ENCODE results near the gene CHTF18. TPM values are rescaled to one million over a fixed set of nuclear protein-coding genes. Genes with fewer than 3 reads are reported as not detected.

CHTF18 gene
- total and polyA plus RNA-seq, 9 of the 15 experiments (the other 6 are each of a cell fraction or from before 2014, with no cell fraction given): 2.5 to 123 (median 17.0) TPM

DNA sequence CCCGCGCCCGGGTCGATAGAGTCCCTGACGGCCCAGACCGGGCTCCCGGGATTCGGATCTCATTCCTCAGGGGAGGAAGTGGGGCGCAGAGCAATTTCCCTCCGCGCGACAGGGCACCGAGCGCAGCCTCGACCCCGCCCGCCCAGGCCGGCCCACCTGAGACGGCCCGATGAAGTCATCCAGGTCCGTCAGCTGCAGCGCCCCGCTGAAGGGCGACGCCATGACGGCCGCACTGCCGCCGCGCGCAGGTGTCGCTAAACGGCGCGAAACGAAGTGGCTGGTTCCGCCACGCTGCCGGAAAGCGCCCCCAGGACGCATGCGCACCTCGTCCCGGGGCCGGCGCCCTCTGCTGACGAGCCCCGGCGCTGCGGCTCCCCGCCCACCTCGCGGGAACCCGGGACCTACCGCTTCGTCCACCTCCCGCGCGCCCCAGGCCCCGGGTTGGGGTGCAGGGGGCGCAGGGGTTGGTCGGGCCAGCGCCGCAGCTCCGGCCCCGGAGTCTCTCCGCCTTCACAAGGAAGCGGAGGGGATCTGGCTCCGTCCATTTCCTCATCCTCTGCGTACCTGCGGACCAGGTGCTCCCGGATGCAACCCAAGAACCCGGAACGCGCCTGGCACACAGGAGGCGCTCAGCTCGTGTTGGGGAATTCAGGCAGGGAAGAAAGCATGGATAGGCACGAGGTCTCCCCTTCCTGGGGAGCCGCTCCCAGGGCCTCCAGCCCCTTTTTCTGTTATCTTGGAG, 47.5 kb upstream of the CHTF18 start, which contains the start of gene CIAO3 (continued):
- TF ChIP-seq FOSL1 (tag; conservative IDR thresholded peaks at IDR 0.05): 0 out of 2 replicates have a peak, but pooled peaks have one; percentile 23
- TF ChIP-seq EGR1 (conservative IDR thresholded peaks at IDR 0.05): peak; percentile 60
- TF ChIP-seq ZKSCAN8 (CRISPR knock-in tag; IDR thresholded peaks at IDR 0.05): no peak
- TF ChIP-seq ZNF311 (CRISPR knock-in tag; IDR thresholded peaks at IDR 0.05): no peak
- TF ChIP-seq PCBP1 (IDR thresholded peaks at IDR 0.05; ENCODE audit: low read depth, low read length, poor library complexity, severe bottlenecking): peak; percentile 68
- TF ChIP-seq MEF2D (tag; conservative IDR thresholded peaks at IDR 0.05; ENCODE audit: low read depth): no peak
- peak; percentile 12; the same call in 1 of the 2 replicates for TF ChIP-seq ZNF24 (IDR thresholded peaks at IDR 0.05)
- TF ChIP-seq, protein P1, sequence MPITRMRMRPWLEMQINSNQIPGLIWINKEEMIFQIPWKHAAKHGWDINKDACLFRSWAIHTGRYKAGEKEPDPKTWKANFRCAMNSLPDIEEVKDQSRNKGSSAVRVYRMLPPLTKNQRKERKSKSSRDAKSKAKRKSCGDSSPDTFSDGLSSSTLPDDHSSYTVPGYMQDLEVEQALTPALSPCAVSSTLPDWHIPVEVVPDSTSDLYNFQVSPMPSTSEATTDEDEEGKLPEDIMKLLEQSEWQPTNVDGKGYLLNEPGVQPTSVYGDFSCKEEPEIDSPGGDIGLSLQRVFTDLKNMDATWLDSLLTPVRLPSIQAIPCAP (CRISPR knock-in tag; IDR thresholded peaks at IDR 0.05; ENCODE audit: borderline replicate concordance): no peak
- no peak for TF ChIP-seq GTF2F1 (IDR thresholded peaks at IDR 0.05; ENCODE audit: low read depth, low read length)
- no peak for TF ChIP-seq MEF2A (IDR thresholded peaks at IDR 0.05; ENCODE audit: control insufficient read depth, low read depth, low read length)
- TF ChIP-seq ELF4 (CRISPR knock-in tag; IDR thresholded peaks at IDR 0.05): 0 out of 2 replicates have a peak, but pooled peaks have one; percentile 6
- TF ChIP-seq BCOR (IDR thresholded peaks at IDR 0.05): no peak
- TF ChIP-seq KDM2B (CRISPR knock-in tag; IDR thresholded peaks at IDR 0.05): 0 out of 2 replicates have a peak, but pooled peaks have one; percentile 10
- no peak for TF ChIP-seq MIER1 (IDR thresholded peaks at IDR 0.05; ENCODE audit: low read depth)
- peak; percentile 94 for TF ChIP-seq ESRRA (IDR thresholded peaks at IDR 0.05; ENCODE audit: borderline replicate concordance, low read depth)
- TF ChIP-seq EP400 (IDR thresholded peaks at IDR 0.05): peak; percentile 71; the same call in 1 of the 2 replicates
- peak; percentile 84 for TF ChIP-seq ZBTB17 (CRISPR knock-in tag; IDR thresholded peaks at IDR 0.05)
- TF ChIP-seq PURB (CRISPR knock-in tag; IDR thresholded peaks at IDR 0.05; ENCODE audit: low read depth): no peak
- TF ChIP-seq ZNF639 (CRISPR knock-in tag; conservative IDR thresholded peaks at IDR 0.05 in 1 of 2, IDR thresholded peaks at IDR 0.05 in 1 of 2): peak in 1 of 2 experiments; percentile 73; a peak in 2 of 4 replicates
- TF ChIP-seq ZNF408 (CRISPR knock-in tag; IDR thresholded peaks at IDR 0.05; ENCODE audit: low read depth): no peak
- TF ChIP-seq JUND (IDR thresholded peaks at IDR 0.05; ENCODE audit: borderline replicate concordance, low read depth, low read length): peak; percentile 94
- peak; percentile 91; the same call in 1 of the 3 replicates for TF ChIP-seq JUND (tag; IDR thresholded peaks at IDR 0.05; ENCODE audit: borderline replicate concordance, low read depth, low read length)
- no peak for TF ChIP-seq HNRNPLL (IDR thresholded peaks at IDR 0.05; ENCODE audit: low read depth, low read length, poor library complexity, severe bottlenecking)
- TF ChIP-seq ZNF324 (CRISPR knock-in tag; IDR thresholded peaks at IDR 0.05): no peak
- no peak for TF ChIP-seq CC2D1A (IDR thresholded peaks at IDR 0.05)
